Measurements from ENCODE around the gene TMEM87B. TPM values are rescaled to one million over a fixed set of nuclear protein-coding genes. Genes with fewer than 3 reads are reported as not detected.

TMEM87B gene
- total RNA-seq, 1 donor from 2014 or later = 15.4 TPM

- peaks cover 6% of the 10 kb centered on the region for H3K4me1 Mint-ChIP-seq (ENCODE audit: low read depth)
- H3K4me3 Mint-ChIP-seq (ENCODE audit: low read depth) = no peak overlapping the region
- H3K9me3 Mint-ChIP-seq (ENCODE audit: low read depth) = no peaks in the 10 kb centered on the region
- no peak for DNase-seq (ENCODE audit: low spot score, unreplicated experiment)
- peak overlapping the region; percentile 71 for H3K27ac Mint-ChIP-seq
- no peak for TF ChIP-seq CTCF (IDR thresholded peaks at IDR 0.05; ENCODE audit: unreplicated experiment)
- H3K27me3 Mint-ChIP-seq = no peaks in the 10 kb centered on the region
- peaks cover 2% of the 10 kb centered on the region for H3K36me3 Mint-ChIP-seq (ENCODE audit: insufficient read depth)
These were observed 101.3 kb downstream of the TMEM87B start for GRCh38 chr2:112156152-112156986.

GRCh38 chr2:112157472-112157871, 102.4 kb downstream of the TMEM87B start:
- no peak for TF ChIP-seq CTCF (IDR thresholded peaks at IDR 0.05; ENCODE audit: unreplicated experiment)
- H3K4me1 Mint-ChIP-seq (ENCODE audit: low read depth) = peaks cover 6% of the 10 kb centered on the region
- no peaks in the 10 kb centered on the region for H3K9me3 Mint-ChIP-seq (ENCODE audit: low read depth)
- no peak for DNase-seq (ENCODE audit: low spot score, unreplicated experiment)
- H3K4me3 Mint-ChIP-seq (ENCODE audit: low read depth) = no peak overlapping the region
- H3K27me3 Mint-ChIP-seq = no peaks in the 10 kb centered on the region
- peaks cover 2% of the 10 kb centered on the region for H3K36me3 Mint-ChIP-seq (ENCODE audit: insufficient read depth)
- H3K27ac Mint-ChIP-seq = no peak overlapping the region

GRCh38 chr2:112159454-112159921, 104.4 kb downstream of the TMEM87B start:
- H3K4me3 Mint-ChIP-seq (ENCODE audit: low read depth) = no peak overlapping the region
- H3K9me3 Mint-ChIP-seq (ENCODE audit: low read depth) = no peaks in the 10 kb centered on the region
- H3K4me1 Mint-ChIP-seq (ENCODE audit: low read depth) = peaks cover 6% of the 10 kb centered on the region
- H3K27ac Mint-ChIP-seq = no peak overlapping the region
- peaks cover 2% of the 10 kb centered on the region for H3K36me3 Mint-ChIP-seq (ENCODE audit: insufficient read depth)
- no peaks in the 10 kb centered on the region for H3K27me3 Mint-ChIP-seq
- DNase-seq (ENCODE audit: low spot score, unreplicated experiment) = no peak
- no peak for TF ChIP-seq CTCF (IDR thresholded peaks at IDR 0.05; ENCODE audit: unreplicated experiment)

GRCh38 chr2:112160283-112161250, 105.5 kb downstream of the TMEM87B start:
- H3K36me3 Mint-ChIP-seq (ENCODE audit: insufficient read depth) = peaks cover 2% of the 10 kb centered on the region
- H3K27me3 Mint-ChIP-seq = no peaks in the 10 kb centered on the region
- H3K4me3 Mint-ChIP-seq (ENCODE audit: low read depth) = no peak overlapping the region
- DNase-seq (ENCODE audit: low spot score, unreplicated experiment) = no peak
- H3K4me1 Mint-ChIP-seq (ENCODE audit: low read depth) = peaks cover 6% of the 10 kb centered on the region
- TF ChIP-seq CTCF (IDR thresholded peaks at IDR 0.05; ENCODE audit: unreplicated experiment) = no peak
- no peak overlapping the region for H3K27ac Mint-ChIP-seq
- no peaks in the 10 kb centered on the region for H3K9me3 Mint-ChIP-seq (ENCODE audit: low read depth)
